ENCODE results near the gene RSF1.

RSF1 gene

DNA sequence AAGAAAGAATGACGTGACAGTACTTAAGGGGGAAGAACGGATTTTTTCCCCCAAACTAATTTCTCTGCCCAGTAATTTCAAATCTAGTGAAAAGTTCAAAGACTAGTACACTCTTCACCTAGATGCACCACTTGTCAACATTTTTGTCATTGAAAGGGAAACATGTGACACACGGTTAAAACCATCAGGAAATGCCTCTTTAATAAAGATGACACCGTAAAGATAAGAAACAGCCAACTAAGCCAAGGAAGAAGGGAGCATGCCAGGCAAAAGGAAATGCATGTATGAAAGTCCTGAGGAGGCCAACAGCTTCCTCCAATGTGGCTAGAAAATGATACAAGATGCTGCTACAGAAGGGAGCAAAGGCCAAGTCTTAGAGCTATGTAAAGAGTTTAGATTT lies 49.4 kb downstream of the RSF1 start:
- TF ChIP-seq, protein P1, sequence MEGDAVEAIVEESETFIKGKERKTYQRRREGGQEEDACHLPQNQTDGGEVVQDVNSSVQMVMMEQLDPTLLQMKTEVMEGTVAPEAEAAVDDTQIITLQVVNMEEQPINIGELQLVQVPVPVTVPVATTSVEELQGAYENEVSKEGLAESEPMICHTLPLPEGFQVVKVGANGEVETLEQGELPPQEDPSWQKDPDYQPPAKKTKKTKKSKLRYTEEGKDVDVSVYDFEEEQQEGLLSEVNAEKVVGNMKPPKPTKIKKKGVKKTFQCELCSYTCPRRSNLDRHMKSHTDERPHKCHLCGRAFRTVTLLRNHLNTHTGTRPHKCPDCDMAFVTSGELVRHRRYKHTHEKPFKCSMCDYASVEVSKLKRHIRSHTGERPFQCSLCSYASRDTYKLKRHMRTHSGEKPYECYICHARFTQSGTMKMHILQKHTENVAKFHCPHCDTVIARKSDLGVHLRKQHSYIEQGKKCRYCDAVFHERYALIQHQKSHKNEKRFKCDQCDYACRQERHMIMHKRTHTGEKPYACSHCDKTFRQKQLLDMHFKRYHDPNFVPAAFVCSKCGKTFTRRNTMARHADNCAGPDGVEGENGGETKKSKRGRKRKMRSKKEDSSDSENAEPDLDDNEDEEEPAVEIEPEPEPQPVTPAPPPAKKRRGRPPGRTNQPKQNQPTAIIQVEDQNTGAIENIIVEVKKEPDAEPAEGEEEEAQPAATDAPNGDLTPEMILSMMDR (IDR thresholded peaks at IDR 0.05; ENCODE audit: borderline replicate concordance, insufficient read depth, low read depth, low read length), result no peak
- H3K4me3 ChIP-seq (ENCODE audit: low read depth, low read length), result no peak overlapping the region

DNA sequence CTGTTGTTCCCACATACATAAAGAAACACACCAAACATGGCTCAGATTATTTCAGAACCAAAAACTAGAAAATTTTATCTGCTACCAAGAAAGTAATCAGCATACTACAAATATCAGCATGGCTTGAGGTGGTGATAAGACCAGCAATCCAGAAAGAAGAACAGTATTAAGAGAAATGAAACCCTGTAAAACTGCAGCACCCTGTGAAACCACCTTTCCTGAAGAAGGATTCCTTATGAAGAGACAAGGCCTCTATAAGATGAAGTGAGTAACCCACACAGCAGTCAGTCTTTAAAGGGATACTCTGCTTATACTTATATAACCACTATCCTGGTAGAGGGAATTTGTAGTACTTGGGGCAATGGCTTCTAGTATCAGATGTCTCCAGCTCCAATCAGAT lies 49.9 kb downstream of the RSF1 start:
- no peak overlapping the region for H3K4me3 ChIP-seq (ENCODE audit: low read depth, low read length)
- TF ChIP-seq, protein P1 (IDR thresholded peaks at IDR 0.05; ENCODE audit: borderline replicate concordance, insufficient read depth, low read depth, low read length), result no peak

DNA sequence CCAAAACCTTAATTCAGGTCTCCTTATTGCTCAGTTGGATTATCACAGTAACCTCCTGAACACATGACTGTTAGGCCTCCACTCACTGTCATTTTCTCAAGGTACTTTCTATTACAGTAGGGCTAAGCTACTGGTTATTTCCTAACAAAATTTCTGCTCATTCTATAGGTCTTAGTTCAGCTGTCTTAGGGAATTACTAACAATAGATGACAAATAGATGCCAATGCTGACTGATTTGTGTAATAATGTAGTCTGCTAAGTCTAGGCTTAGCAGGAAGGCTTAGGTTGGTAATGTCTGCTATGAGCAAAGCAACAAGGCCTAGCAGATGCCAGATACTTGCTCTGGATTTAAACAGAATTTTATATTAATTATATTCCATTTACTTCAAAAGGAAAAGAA lies 58.1 kb downstream of the RSF1 start:
- no peak overlapping the region for H3K4me3 ChIP-seq (ENCODE audit: low read depth, low read length)
- TF ChIP-seq, protein P1 (IDR thresholded peaks at IDR 0.05; ENCODE audit: borderline replicate concordance, insufficient read depth, low read depth, low read length), result no peak

DNA sequence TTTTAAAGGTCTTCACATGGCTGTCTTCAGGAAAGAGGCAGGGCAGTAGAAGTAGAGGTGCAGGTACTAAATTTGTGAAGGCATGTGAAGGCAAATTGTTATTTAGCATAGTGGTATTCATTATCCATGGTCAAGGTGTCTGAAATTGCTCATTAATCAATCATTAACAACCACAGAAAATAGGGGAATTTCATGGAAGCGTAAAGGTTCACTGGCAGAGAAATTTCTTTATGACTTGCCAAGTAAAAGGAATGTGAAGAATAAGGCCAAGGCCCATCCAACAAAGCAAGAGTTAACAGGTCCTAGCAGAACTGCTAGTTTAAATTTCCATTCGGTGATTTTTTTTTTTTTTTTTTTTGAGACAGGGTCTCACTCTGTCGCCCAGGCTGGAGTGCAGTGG lies 59.0 kb downstream of the RSF1 start:
- TF ChIP-seq, protein P1 (IDR thresholded peaks at IDR 0.05; ENCODE audit: borderline replicate concordance, insufficient read depth, low read depth, low read length), result no peak
- H3K4me3 ChIP-seq (ENCODE audit: low read depth, low read length), result no peak overlapping the region

DNA sequence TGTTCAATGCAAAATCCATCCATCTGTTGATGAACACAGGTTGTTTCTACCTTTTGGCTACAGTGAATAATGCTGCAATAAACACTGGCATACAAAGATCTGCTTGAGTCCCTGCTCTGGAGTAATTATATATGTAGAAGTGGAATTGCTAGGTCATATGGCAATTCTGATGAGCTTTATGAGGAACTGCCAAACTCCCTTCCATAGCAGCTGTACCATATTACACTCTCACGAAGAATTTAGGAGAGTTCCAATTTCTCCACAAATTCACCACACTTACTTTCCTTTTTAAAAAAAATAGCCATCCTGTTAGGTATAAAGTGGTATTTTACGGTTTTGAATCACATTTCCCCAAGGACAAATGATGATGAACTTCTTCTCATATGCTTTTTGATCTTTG lies 62.2 kb downstream of the RSF1 start:
- H3K4me3 ChIP-seq (ENCODE audit: low read depth, low read length), result no peak overlapping the region
- TF ChIP-seq, protein P1 (IDR thresholded peaks at IDR 0.05; ENCODE audit: borderline replicate concordance, insufficient read depth, low read depth, low read length), result no peak

DNA sequence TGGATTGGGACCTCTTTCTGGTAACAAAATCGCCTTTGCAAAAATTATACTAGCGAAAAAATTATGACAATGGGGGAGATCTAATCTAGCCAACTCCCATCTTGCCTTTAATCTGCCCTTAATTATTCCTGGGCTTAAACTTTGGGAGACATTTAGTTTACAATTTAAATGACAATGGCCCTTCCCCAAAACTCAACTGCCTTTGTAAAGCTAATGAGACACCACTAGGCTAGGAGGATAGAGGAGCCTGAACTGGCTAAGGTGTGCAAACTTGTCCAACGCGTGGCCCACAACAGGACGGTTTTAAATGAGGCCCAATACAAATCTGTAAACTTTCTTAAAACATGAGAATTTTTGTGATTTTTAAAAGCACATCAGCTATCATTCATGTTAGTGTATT lies 67.3 kb downstream of the RSF1 start:
- H3K4me3 ChIP-seq (ENCODE audit: low read depth, low read length), result no peak overlapping the region
- TF ChIP-seq, protein P1 (IDR thresholded peaks at IDR 0.05; ENCODE audit: borderline replicate concordance, insufficient read depth, low read depth, low read length), result no peak

DNA sequence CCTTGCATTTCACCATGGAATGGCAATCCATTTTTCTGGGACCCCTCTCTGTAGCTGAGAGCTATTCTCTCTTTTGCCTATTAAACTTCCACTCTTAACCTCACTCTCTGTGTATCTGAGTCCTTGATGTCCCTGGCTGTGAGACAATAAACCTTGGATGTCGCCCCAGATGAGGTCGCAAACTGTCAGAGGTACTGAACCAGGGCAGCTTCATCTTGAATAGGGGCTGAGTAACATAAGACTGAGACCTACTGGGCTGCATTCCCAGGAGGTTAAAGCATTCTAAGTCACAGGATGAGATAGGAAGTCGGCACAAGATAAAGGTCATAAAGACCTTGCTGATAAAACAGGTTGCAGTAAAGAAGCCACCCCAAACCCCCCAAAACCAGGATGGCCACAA lies 68.0 kb downstream of the RSF1 start:
- TF ChIP-seq, protein P1 (IDR thresholded peaks at IDR 0.05; ENCODE audit: borderline replicate concordance, insufficient read depth, low read depth, low read length), result no peak
- no peak overlapping the region for H3K4me3 ChIP-seq (ENCODE audit: low read depth, low read length)
